Right cardiac atrium (tissue), 5 donors: ENCODE results near the gene ACSL5. TPM values are rescaled to one million over a fixed set of nuclear protein-coding genes. Genes with fewer than 3 reads are reported as not detected.
"Not testable (repeated sequence)": the region's sequence is repeated elsewhere in the genome, so short reads cannot be mapped to it uniquely, and the experiment has no call there.

Experiments
- ATAC-seq, 2 donors: fragments of 200-7000 bp; cut with Tn5 transposase; one replicate each; pipeline versions ENCODE4 v1.8.0 to v1.9.1; 2020; ENCODE audit warnings: moderate library complexity in 2 of 2, mild to moderate bottlenecking in 1 of 2
- DNase-seq, 3 donors: peaks; one replicate each; pipeline ENCODE4 v3.0.0-alpha.2; 2020
- H3K27ac ChIP-seq: one replicate; pipeline ENCODE4 v1.5.1; 2013; ENCODE audit warnings: mild to moderate bottlenecking, low read length, control low read depth, moderate library complexity
- H3K27me3 ChIP-seq: one replicate; pipeline ENCODE4 v1.6.1; 2013; ENCODE audit not compliant: control insufficient read depth, insufficient read depth
- H3K4me1 ChIP-seq: one replicate; pipeline ENCODE4 v1.6.1; 2013; ENCODE audit warnings: low read length; ENCODE audit not compliant: control insufficient read depth, insufficient read depth
- H3K4me3 ChIP-seq: one replicate; pipeline ENCODE4 v1.5.1; 2013; ENCODE audit warnings: low read length, control low read depth
- H3K9me3 ChIP-seq: one replicate; pipeline ENCODE4 v1.6.1; 2013; ENCODE audit warnings: low read length; ENCODE audit not compliant: control insufficient read depth
- WGBS: extraction: QIAGEN DNeasy Blood & Tissue Kit; methylation state at CpG from one replicate; pipeline ENCODE4 v1.1.7; 2013; 5-methylcytosine and 5-hydroxymethylcytosine counted together
- intact Hi-C, 4 donors: fragments of 100-400 bp; cut with DNase I; formaldehyde crosslinking; loops; one replicate each; pipeline versions ENCODE4 v1.11.0 to v1.14.0; 2022 to 2023
- polyA plus RNA-seq: library from polyadenylated mRNA; stranded (reverse); fragments of 200-250 nt; gene quantifications from one replicate; pipeline ENCODE4 v1.2.3, GENCODE V29; 2013
- total RNA-seq, 4 donors: library from RNA; stranded (reverse); fragmentation: NEBNext Ultra II Directional; extraction: Animal tissue kit (Norgen Biotek cat#: 25700); gene quantifications; one replicate each; pipeline ENCODE4 v1.2.1, GENCODE V29; 2021
- donor health status: healthy with polysubstance abuse.
- donor health status: DM: no; HTN: yes; CAD: no.
- donor health status: DM: no; HTN: no; CAD: no.
- donor health status: DM: no; HTN: yes; CAD: no; lungs with severe emphysema.
- donor health status: DM: yes; HTN: yes; CAD: no.

ACSL5 gene
- total and polyA plus RNA-seq, 5 donors: 6.9 to 10.2 (median 7.7) TPM

DNA sequence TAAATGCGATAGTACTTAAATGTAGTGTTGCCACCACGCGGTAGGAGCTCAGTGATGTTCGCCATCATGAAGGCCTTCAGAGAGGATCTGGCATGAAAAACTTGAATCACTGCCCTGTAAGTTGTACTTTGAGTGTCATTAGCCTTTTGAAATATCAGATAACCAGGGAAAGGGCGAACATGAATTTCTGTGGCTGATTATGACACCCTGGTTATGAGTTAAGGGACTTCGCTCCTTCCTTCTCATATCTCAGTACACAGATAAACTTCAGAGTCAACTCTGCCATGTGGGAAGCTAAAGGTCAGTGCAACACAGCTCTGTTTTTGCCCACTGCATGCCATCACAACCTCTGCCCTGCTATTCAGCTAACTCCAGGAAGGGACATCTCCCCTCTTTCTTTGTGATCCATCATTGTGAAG, 8.9 kb upstream of the ACSL5 start:
- Histone ChIP-seq H3K4me3 (no peak overlapping the region), H3K27me3 (no peaks in the 10 kb centered on the region), H3K27ac (no peak overlapping the region), H3K4me1 (peaks cover 8% of the 10 kb centered on the region), H3K9me3 (no peaks in the 10 kb centered on the region)
- no peak for DNase-seq
- intact Hi-C loops: no loop called here
- no peak for ATAC-seq
- WGBS: 81% methylated on average over 6 of the region's 6 CpGs

GRCh38 chr10:112365451-112365850, 8.5 kb upstream of the ACSL5 start:
- intact Hi-C loops: no loop called here
- DNase-seq: no peak
- Histone ChIP-seq H3K27ac (no peak overlapping the region), H3K27me3 (no peaks in the 10 kb centered on the region), H3K4me3 (no peak overlapping the region), H3K9me3 (no peaks in the 10 kb centered on the region), H3K4me1 (peaks cover 4% of the 10 kb centered on the region)
- no peak for ATAC-seq
- WGBS: 86% methylated on average over 6 of the region's 6 CpGs

- no peak for DNase-seq
- intact Hi-C loops: no loop called here
- ATAC-seq: no peak
- no peaks in the 10 kb centered on the region for H3K27me3 ChIP-seq
- 81% methylated on average over 3 of the region's 3 CpGs for WGBS
- no peaks in the 10 kb centered on the region for H3K9me3 ChIP-seq
- peaks cover 2% of the 10 kb centered on the region for H3K4me1 ChIP-seq
- H3K4me3 ChIP-seq: no peak overlapping the region
- H3K27ac ChIP-seq: no peak overlapping the region
These were observed 6.9 kb upstream of the ACSL5 start for GRCh38 chr10:112366992-112367391.

DNA sequence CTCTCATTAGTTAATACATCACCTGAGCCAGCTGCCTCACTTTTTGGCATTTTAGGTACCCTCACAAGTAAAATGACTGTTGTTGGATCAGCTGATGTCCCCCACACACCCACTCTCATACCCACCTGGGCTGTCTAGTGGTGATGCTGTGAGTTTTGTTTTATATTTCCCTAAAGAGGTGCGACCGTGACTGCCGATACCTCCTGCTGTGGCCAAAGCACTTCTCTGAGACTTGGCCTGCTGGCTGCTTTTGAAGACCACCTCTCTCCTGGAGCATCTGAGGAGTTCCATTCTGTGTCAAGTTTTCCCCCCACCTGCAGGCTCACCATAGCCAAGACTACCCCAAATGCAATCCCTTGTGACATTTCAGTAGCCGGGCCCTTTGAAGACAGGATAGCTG, 6.4 kb upstream of the ACSL5 start:
- Histone ChIP-seq H3K9me3 (no peaks in the 10 kb centered on the region), H3K4me3 (no peak overlapping the region), H3K4me1 (no peaks in the 10 kb centered on the region), H3K27ac (no peak overlapping the region), H3K27me3 (no peaks in the 10 kb centered on the region)
- 88% methylated on average over 4 of the region's 4 CpGs for WGBS
- no peak for DNase-seq
- no peak for ATAC-seq
- intact Hi-C loops: no loop called here

DNA sequence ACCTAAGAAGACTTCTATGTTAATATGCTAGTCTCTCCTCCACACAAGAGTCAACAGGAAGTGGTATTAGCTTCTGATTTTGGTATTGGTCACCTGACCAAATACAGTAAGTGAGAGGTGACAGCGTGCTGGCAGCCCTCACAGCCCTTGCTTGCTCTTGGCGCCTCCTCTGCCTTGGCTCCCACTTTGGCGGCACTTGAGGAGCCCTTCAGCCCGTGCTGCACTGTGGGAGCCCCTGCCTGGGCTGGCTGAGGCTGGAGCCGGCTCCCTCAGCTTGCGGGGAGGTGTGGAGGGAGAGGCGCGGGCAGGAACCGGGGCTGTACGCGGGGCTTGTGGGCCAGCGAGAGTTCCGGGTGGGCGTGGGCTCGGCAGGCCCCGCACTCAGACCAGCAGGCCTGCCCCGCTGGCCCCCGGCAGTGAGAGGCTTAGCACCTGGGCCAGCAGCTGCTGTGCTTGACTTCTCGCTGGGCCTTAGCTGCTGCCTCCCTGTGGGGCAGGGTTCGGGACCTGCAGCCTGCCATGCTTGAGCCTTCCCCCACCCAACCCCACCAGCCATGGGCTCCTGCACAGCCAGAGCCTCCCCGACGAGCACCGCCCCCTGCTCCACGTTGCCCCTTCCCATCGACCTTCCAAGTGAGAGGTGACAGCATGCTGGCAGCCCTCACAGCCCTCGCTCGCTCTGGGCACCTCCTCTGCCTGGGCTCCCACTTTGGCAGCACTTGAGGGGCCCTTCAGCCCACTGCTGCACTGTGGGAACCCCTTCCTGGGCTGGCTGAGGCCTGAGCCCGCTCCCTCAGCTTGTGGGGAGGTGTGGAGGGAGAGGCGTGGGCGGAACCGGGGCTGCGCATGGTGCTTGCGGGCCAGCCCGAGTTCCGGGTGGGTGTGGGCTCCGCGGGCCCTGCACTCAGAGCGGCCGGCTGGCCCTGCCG, 4.2 kb upstream of the ACSL5 start:
- 94% methylated on average over 40 of the region's 40 CpGs for WGBS
- no peaks in the 10 kb centered on the region for H3K9me3 ChIP-seq
- ATAC-seq: no peak

GRCh38 chr10:112370424-112370819, 3.5 kb upstream of the ACSL5 start:
- Histone ChIP-seq H3K27ac (no peak overlapping the region), H3K4me3 (no peak overlapping the region), H3K27me3 (no peaks in the 10 kb centered on the region), H3K9me3 (no peaks in the 10 kb centered on the region), H3K4me1 (peaks cover 4% of the 10 kb centered on the region)
- 98% methylated on average over 15 of the region's 15 CpGs for WGBS
- intact Hi-C loops: no loop called here
- ATAC-seq (no peak), DNase-seq (no peak)

More for the DNA sequence above, 4.2 kb upstream of the ACSL5 start:
- H3K27me3 ChIP-seq: no peaks in the 10 kb centered on the region
- intact Hi-C loops: no loop called here
- H3K4me1 ChIP-seq: peaks cover 4% of the 10 kb centered on the region
- peak in 1 of 3 donors; percentile 51 for DNase-seq
- H3K27ac ChIP-seq: no peak overlapping the region
- H3K4me3 ChIP-seq: no peak overlapping the region

GRCh38 chr10:112371326-112371725, 2.6 kb upstream of the ACSL5 start:
- intact Hi-C loops, H3K4me3 ChIP-seq, H3K4me1 ChIP-seq, DNase-seq, H3K27ac ChIP-seq, H3K27me3 ChIP-seq, H3K9me3 ChIP-seq, ATAC-seq: not testable (repeated sequence)
- WGBS: 96% methylated on average over 13 of the region's 13 CpGs

- intact Hi-C loops, H3K27me3 ChIP-seq, H3K9me3 ChIP-seq, DNase-seq, H3K27ac ChIP-seq, H3K4me1 ChIP-seq, ATAC-seq, H3K4me3 ChIP-seq: not testable (repeated sequence)
- WGBS: 92% methylated on average over 11 of the region's 11 CpGs
These were observed 1.6 kb upstream of the ACSL5 start for GRCh38 chr10:112372182-112372810.

- DNase-seq (no peak), ATAC-seq (peak; percentile 10 to 46)
- Histone ChIP-seq H3K9me3 (no peaks in the 10 kb centered on the region), H3K27ac (peak overlapping the region; percentile 97), H3K4me3 (peak overlapping the region; percentile 59), H3K27me3 (no peaks in the 10 kb centered on the region), H3K4me1 (peaks cover 4% of the 10 kb centered on the region)
- 52% methylated on average over 8 of the region's 8 CpGs for WGBS
- intact Hi-C loops: no loop called here
These were observed 1.0 kb downstream of the ACSL5 start for GRCh38 chr10:112374724-112375541.

DNA sequence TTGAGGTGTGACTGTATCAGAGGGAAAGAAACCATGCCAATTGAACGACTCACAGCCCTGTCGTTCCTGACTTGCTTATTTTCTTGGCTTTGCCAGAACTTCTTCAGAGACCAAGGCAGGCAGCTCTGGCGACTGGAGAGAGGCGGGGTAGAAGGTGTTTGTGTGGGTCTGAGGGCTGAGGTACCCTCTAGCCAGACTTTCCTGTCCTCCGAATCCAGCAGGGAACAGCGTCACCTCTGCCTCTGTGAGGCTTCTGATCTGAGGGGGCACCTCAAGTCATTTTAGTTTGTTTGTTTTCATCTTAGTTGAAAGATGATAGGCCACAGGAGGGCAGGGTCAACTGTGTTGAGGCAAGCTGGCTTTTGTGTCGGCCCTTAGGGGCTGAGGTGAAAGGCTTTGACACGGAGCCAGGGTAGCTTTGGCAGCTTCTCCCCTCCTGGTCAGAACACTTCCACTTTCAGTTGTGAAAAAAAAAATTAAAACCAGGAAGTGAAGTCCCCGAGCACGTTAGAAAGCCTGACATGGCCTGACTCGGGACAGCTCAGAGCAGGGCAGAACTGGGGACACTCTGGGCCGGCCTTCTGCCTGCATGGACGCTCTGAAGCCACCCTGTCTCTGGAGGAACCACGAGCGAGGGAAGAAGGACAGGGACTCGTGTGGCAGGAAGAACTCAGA, 1.9 kb downstream of the ACSL5 start:
- peak overlapping the region; percentile 97 for H3K27ac ChIP-seq
- DNase-seq (peak; percentile 74 to 91 (median 87)), ATAC-seq (peak; percentile 86 to 89)
- no peaks in the 10 kb centered on the region for H3K27me3 ChIP-seq
- H3K4me1 ChIP-seq: peaks cover 4% of the 10 kb centered on the region
- WGBS: 24% methylated on average over 16 of the region's 16 CpGs
- peak overlapping the region; percentile 59 for H3K4me3 ChIP-seq
- no peaks in the 10 kb centered on the region for H3K9me3 ChIP-seq
- intact Hi-C loops: no loop called here
